ENCODE data around the gene TK2. TPM values are rescaled to one million over a fixed set of nuclear protein-coding genes. Genes with fewer than 3 reads are reported as not detected.

TK2 gene
- total and polyA plus RNA-seq, 11 donors: 9.4 to 29.4 (median 17.3) TPM

GRCh38 chr16:66470556-66470955, 79.4 kb downstream of the TK2 start:
- H3K4me1 ChIP-seq: peaks cover 0 to 7% (median 0%) of the 10 kb centered on the region in 12 donors
- intact Hi-C loops (cut with DNase I): no loop called here
- peaks cover 0 to 12% (median 0%) of the 10 kb centered on the region in 12 donors for H3K9me3 ChIP-seq
- ATAC-seq (no peak), DNase-seq (no peak)
- no peak overlapping the region for H3K27ac ChIP-seq
- 53 to 69% (median 57%) methylated on average over 2 of the region's 2 CpGs for WGBS, 4 donors
- no peaks in the 10 kb centered on the region for H3K27me3 ChIP-seq
- H3K4me3 ChIP-seq: no peak overlapping the region
- TF ChIP-seq POLR2A (IDR thresholded peaks at IDR 0.05) (no peak), CTCF (IDR thresholded peaks at IDR 0.05) (no peak)
- no peaks in the 10 kb centered on the region for H3K36me3 ChIP-seq

GRCh38 chr16:66469947-66470546, 79.9 kb downstream of the TK2 start:
- DNase-seq: no peak
- Histone ChIP-seq H3K27me3 (no peaks in the 10 kb centered on the region), H3K36me3 (no peaks in the 10 kb centered on the region), H3K4me3 (no peak overlapping the region), H3K27ac (no peak overlapping the region), H3K9me3 (peaks cover 0 to 12% (median 0%) of the 10 kb centered on the region in 12 donors), H3K4me1 (peaks cover 0 to 4% (median 0%) of the 10 kb centered on the region in 12 donors)
- ATAC-seq: no peak
- TF ChIP-seq CTCF (IDR thresholded peaks at IDR 0.05) (no peak), POLR2A (IDR thresholded peaks at IDR 0.05) (no peak)
- intact Hi-C loops (cut with DNase I): loop anchor here in 1 of 10 donors (5.0 kb wide), 1 partner anchor 38 kb away; no protein-coding TSS in a partner anchor
- WGBS, 4 donors: 88 to 97% (median 95%) methylated on average over 6 of the region's 6 CpGs

- 96 to 97% (median 96%) methylated on average over 24 to 26 of the region's 26 CpGs for WGBS, 4 donors
- H3K27ac ChIP-seq: no peak overlapping the region
Measured at GRCh38 chr16:66469291-66469946, 80.5 kb downstream of the TK2 start.

More at GRCh38 chr16:66469291-66469946, 80.5 kb downstream of the TK2 start:
- no peak for DNase-seq
- intact Hi-C loops (cut with DNase I): loop anchor here in 1 of 10 donors (5.0 kb wide), 1 partner anchor 37 kb away; no protein-coding TSS in a partner anchor
- Histone ChIP-seq H3K9me3 (peaks cover 0 to 12% (median 0%) of the 10 kb centered on the region in 12 donors), H3K4me1 (no peaks in the 10 kb centered on the region), H3K4me3 (no peak overlapping the region), H3K36me3 (no peaks in the 10 kb centered on the region), H3K27me3 (no peaks in the 10 kb centered on the region)
- TF ChIP-seq CTCF (IDR thresholded peaks at IDR 0.05) (no peak), POLR2A (IDR thresholded peaks at IDR 0.05) (no peak)
- no peak for ATAC-seq

Measured in heart left ventricle (tissue), 16 donors.